GM18520 (cell line): Measurements from ENCODE around the gene TPD52L3.

Source experiments
- ATAC-seq: cut with Tn5 transposase; IDR thresholded peaks from one replicate; pipeline ENCODE4 v1.9.1; 2021; ENCODE audit not compliant: unreplicated experiment

The TPD52L3 gene

GRCh38 chr9:6328103-6328502, at the start of gene TPD52L3:
Gene TPD52L3 (plus strand): TSS chr9:6328375. CDS start chr9:6328596, 221 bp downstream.
- no peak for ATAC-seq

GRCh38 chr9:6301858-6302257, 26.3 kb upstream of the TPD52L3 start:
- ATAC-seq, result no peak

- no peak for ATAC-seq
Measured at GRCh38 chr9:6302417-6302816, 25.8 kb upstream of the TPD52L3 start.

- ATAC-seq, result no peak
Measured at GRCh38 chr9:6304232-6304631, 23.9 kb upstream of the TPD52L3 start.

- peak; percentile 46 for ATAC-seq
Measured at GRCh38 chr9:6305954-6306563, 22.1 kb upstream of the TPD52L3 start.

- no peak for ATAC-seq
Measured at GRCh38 chr9:6307551-6308096, 20.6 kb upstream of the TPD52L3 start.

- ATAC-seq, result no peak
Measured at GRCh38 chr9:6330958-6331634, 2.9 kb downstream of the TPD52L3 start.

- no peak for ATAC-seq
Measured at GRCh38 chr9:6334305-6334704, 6.1 kb downstream of the TPD52L3 start.

- ATAC-seq, result no peak
Measured at GRCh38 chr9:6348766-6349165, 20.6 kb downstream of the TPD52L3 start.

- ATAC-seq, result no peak
Measured at GRCh38 chr9:6351737-6352136, 23.6 kb downstream of the TPD52L3 start.

GRCh38 chr9:6354072-6354686, 26.0 kb downstream of the TPD52L3 start:
- peak; percentile 83 for ATAC-seq

- no peak for ATAC-seq
Measured at GRCh38 chr9:6355728-6356127, 27.6 kb downstream of the TPD52L3 start.

GRCh38 chr9:6356441-6356840, 28.3 kb downstream of the TPD52L3 start:
- ATAC-seq, result no peak

GRCh38 chr9:6356904-6357303, 28.7 kb downstream of the TPD52L3 start:
- no peak for ATAC-seq

- ATAC-seq, result no peak
Measured at GRCh38 chr9:6367128-6367890, 39.1 kb downstream of the TPD52L3 start.

GRCh38 chr9:6368831-6369230, 40.7 kb downstream of the TPD52L3 start:
- ATAC-seq, result no peak
